ENCODE measurements around the gene GMPPA. TPM values are rescaled to one million over a fixed set of nuclear protein-coding genes. Genes with fewer than 3 reads are reported as not detected.

Gene GMPPA
- polyA plus RNA-seq, 1 experiment = 171 TPM

DNA sequence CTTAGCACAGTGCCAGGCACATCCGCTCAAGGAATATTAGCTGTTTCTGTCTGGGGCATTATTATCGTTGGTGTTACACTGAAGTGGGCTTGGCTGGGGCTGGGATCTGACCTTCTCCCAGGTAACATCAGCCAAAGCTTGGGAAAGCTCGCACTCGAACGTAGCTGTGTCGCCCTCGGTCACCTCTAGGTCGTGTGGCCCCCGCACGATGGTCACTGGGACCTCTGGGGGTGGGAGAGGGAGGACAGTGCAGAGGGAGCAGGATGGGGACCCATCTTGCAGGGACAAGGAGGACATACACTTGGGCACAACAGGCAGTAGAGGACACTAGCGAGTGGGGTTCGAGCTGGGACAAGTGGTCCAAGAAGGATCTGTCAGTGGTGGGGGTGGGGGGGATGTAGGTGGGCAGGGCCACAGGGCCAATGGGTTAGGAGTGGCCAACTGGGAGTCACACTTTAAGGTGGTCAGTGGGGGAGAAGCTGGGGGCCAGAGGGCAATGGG, 54.8 kb downstream of the GMPPA start:
- Histone ChIP-seq H3K4me3 (ENCODE audit: low read depth, low read length) (no peak overlapping the region), H3K36me3 (ENCODE audit: control insufficient read depth, insufficient read depth, low read length) (peaks cover 1% of the 10 kb centered on the region; the same call in 1 of the 2 replicates), H3K27me3 (ENCODE audit: control insufficient read depth, insufficient read depth, low read length) (no peaks in the 10 kb centered on the region)
- ChIA-PET POLR2A (no interaction called here), CTCF (interaction anchor here (0.7 to 1.5 kb wide), 3 partner anchors 9 to 137 kb away, joined by 3 read pairs; partner anchors contain the start of genes CHPF and TMEM198)
- TF ChIP-seq, protein P1, sequence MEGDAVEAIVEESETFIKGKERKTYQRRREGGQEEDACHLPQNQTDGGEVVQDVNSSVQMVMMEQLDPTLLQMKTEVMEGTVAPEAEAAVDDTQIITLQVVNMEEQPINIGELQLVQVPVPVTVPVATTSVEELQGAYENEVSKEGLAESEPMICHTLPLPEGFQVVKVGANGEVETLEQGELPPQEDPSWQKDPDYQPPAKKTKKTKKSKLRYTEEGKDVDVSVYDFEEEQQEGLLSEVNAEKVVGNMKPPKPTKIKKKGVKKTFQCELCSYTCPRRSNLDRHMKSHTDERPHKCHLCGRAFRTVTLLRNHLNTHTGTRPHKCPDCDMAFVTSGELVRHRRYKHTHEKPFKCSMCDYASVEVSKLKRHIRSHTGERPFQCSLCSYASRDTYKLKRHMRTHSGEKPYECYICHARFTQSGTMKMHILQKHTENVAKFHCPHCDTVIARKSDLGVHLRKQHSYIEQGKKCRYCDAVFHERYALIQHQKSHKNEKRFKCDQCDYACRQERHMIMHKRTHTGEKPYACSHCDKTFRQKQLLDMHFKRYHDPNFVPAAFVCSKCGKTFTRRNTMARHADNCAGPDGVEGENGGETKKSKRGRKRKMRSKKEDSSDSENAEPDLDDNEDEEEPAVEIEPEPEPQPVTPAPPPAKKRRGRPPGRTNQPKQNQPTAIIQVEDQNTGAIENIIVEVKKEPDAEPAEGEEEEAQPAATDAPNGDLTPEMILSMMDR (IDR thresholded peaks at IDR 0.05; ENCODE audit: insufficient read depth, low read depth, low read length) = no peak
- no peak for DNase-seq (ENCODE audit: low read depth)

DNA sequence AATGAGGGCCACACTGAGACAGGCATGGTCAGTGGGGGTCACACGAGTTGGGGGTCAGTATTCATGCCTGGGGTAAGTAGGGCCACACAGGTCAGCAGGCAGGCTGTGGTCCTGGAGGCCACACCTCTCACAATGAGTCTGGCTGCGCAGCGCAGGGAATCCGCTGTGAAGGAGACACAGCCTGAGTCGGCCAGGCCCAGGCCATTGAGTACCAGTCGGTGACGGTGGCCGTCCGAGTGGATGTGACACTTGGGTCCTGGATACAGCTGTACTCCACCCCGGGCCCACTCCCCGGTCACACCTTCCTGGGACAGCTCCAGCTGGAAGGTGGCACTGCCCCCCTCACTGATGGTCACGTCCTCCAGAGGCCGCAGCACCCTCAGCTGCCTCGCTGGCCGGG, 55.7 kb downstream of the GMPPA start:
- Histone ChIP-seq H3K4me3 (ENCODE audit: low read depth, low read length) (no peak overlapping the region), H3K27me3 (ENCODE audit: control insufficient read depth, insufficient read depth, low read length) (no peaks in the 10 kb centered on the region), H3K36me3 (ENCODE audit: control insufficient read depth, insufficient read depth, low read length) (peaks cover 1% of the 10 kb centered on the region; the same call in 1 of the 2 replicates)
- CTCF ChIA-PET = interaction anchor here (1.3 kb wide), 1 partner anchor 88 kb away, joined by 5 read pairs; no protein-coding TSS in a partner anchor
- no peak for DNase-seq (ENCODE audit: low read depth)
- TF ChIP-seq, protein P1 (IDR thresholded peaks at IDR 0.05; ENCODE audit: insufficient read depth, low read depth, low read length) = no peak
- POLR2A ChIA-PET = interaction anchor here (0.5 kb wide), 1 partner anchor 166 kb away, joined by 4 read pairs; no protein-coding TSS in a partner anchor

DNA sequence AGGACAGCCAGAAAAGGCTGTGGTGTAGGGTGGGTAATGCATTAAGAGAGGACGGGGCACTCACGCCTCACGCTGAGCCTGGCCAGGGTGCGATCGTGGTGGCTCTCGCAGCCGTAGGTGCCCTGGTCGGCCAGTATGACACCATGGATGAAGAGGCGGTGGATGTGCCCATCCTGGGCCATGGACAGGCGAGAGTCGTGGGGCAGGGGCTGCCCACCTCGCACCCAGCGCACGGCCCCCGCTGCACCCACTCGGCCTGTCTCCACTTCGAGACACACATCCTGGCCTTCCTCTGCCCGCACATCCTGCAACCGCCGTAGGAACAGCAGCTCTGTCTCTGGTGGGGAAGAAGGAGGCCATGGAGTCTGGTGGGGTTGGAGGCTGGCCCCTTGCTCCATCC, 57.3 kb downstream of the GMPPA start:
- POLR2A ChIA-PET = no interaction called here

DNA sequence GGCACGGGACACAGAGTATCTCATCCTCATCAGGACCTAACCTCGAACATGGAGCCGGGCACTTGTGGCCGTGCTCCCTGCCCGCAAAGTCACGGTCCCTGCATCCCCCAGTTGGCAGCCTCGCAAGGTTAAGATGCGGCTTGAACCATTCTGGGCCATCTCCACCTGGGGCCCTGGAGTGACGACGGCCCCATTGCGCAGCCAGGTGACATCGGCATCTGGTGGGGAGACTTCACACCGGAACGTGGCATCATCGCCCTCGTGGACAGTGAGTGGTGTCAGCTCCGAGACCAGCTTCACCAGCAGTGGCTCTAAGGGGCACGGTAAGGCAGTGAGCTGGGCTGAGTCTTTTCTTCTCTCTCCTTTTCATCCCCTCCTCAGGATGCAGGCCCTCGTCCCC, 57.7 kb downstream of the GMPPA start:
- Histone ChIP-seq H3K4me3 (ENCODE audit: low read depth, low read length) (no peak overlapping the region), H3K36me3 (ENCODE audit: control insufficient read depth, insufficient read depth, low read length) (peaks cover 1% of the 10 kb centered on the region; the same call in 1 of the 2 replicates), H3K27me3 (ENCODE audit: control insufficient read depth, insufficient read depth, low read length) (no peaks in the 10 kb centered on the region)
- ChIA-PET POLR2A (no interaction called here), CTCF (interaction anchor here (0.5 kb wide), 1 partner anchor 151 kb away, joined by 3 read pairs; no protein-coding TSS in a partner anchor)
- TF ChIP-seq, protein P1 (IDR thresholded peaks at IDR 0.05; ENCODE audit: insufficient read depth, low read depth, low read length) = no peak
- no peak for DNase-seq (ENCODE audit: low read depth)

More for the DNA sequence above, 57.3 kb downstream of the GMPPA start:
- CTCF ChIA-PET = interaction anchor here (0.5 kb wide), 1 partner anchor 151 kb away, joined by 3 read pairs; no protein-coding TSS in a partner anchor
- no peaks in the 10 kb centered on the region for H3K27me3 ChIP-seq (ENCODE audit: control insufficient read depth, insufficient read depth, low read length)
- H3K36me3 ChIP-seq (ENCODE audit: control insufficient read depth, insufficient read depth, low read length) = peaks cover 1% of the 10 kb centered on the region; the same call in 1 of the 2 replicates
- DNase-seq (ENCODE audit: low read depth) = no peak
- TF ChIP-seq, protein P1 (IDR thresholded peaks at IDR 0.05; ENCODE audit: insufficient read depth, low read depth, low read length) = no peak
- H3K4me3 ChIP-seq (ENCODE audit: low read depth, low read length) = no peak overlapping the region

Small RNA genes within 50 kb of the gene (small RNA-seq; reads per million reads assigned to genes)
- gene MIR3132 (ENCODE audit: insufficient read length, low read depth, low replicate concordance) = not detected

Other genes starting within 250 kb of the GMPPA start
- gene TUBA4B, start 245.6 kb upstream of the GMPPA start, polyA plus RNA-seq (2011; rRNA removed) = not detected in 2 replicates
- 16.8 and 23.0 TPM in 2 replicates for gene TUBA4A, start 245.0 kb upstream of the GMPPA start, polyA plus RNA-seq (2011; rRNA removed)
- gene DNAJB2, start 219.5 kb upstream of the GMPPA start, polyA plus RNA-seq (2011; rRNA removed) = 45.0 and 57.3 TPM in 2 replicates
- gene PTPRN, start 189.5 kb upstream of the GMPPA start, polyA plus RNA-seq (2011; rRNA removed) = 3.2 and 7.0 TPM in 2 replicates
- not detected in 2 replicates for gene RESP18, start 166.1 kb upstream of the GMPPA start, polyA plus RNA-seq (2011; rRNA removed)
- 69.2 and 134 TPM in 2 replicates for gene DNPEP, start 111.0 kb upstream of the GMPPA start, polyA plus RNA-seq (2011; rRNA removed)
- gene DES, start 80.5 kb upstream of the GMPPA start, polyA plus RNA-seq (2011; rRNA removed) = 5.4 and 7.0 TPM in 2 replicates
- gene SPEG, start 64.0 kb upstream of the GMPPA start, polyA plus RNA-seq (2011; rRNA removed) = 47.0 and 69.9 TPM in 2 replicates
- gene ASIC4, start 15.6 kb downstream of the GMPPA start, polyA plus RNA-seq (2011; rRNA removed) = 0.04 and 0.09 TPM in 2 replicates
- gene CHPF, start 44.9 kb downstream of the GMPPA start, polyA plus RNA-seq (2011; rRNA removed) = 65.0 and 119 TPM in 2 replicates
- gene TMEM198, start 45.1 kb downstream of the GMPPA start, polyA plus RNA-seq (2011; rRNA removed) = 2.5 and 4.0 TPM in 2 replicates
- 47.2 and 75.9 TPM in 2 replicates for gene OBSL1, start 72.6 kb downstream of the GMPPA start, polyA plus RNA-seq (2011; rRNA removed)
- 0.94 and 1.5 TPM in 2 replicates for gene INHA, start 73.4 kb downstream of the GMPPA start, polyA plus RNA-seq (2011; rRNA removed)
- 11.3 and 21.0 TPM in 2 replicates for gene STK11IP, start 99.0 kb downstream of the GMPPA start, polyA plus RNA-seq (2011; rRNA removed)
- 7.6 and 12.1 TPM in 2 replicates for gene SLC4A3, start 128.7 kb downstream of the GMPPA start, polyA plus RNA-seq (2011; rRNA removed)